Ovary (tissue), 3 donors: ENCODE results near the gene CCDC88B.

Experiments
- CTCF ChIP-seq, 3 donors: fragments of 450-650 bp in 2 of 3; fragments of 200-600 bp in 1 of 3; IDR thresholded peaks; one replicate each; pipeline versions ENCODE4 v1.5.1 to v1.8.0; 2016 to 2022; ENCODE audit warnings: antibody characterized with exemption in 3 of 3, mild to moderate bottlenecking in 1 of 3
- POLR2A ChIP-seq: fragments of 450-650 bp; IDR thresholded peaks from one replicate; pipeline ENCODE4 v1.6.1; 2017; ENCODE audit warnings: antibody characterized with exemption, mild to moderate bottlenecking, moderate library complexity
- donor health status: DM: no; HTN: no; CAD: no.

- TF ChIP-seq POLR2A (no peak), CTCF (IDR thresholded peaks at IDR 0.05) (no peak)
Observed at GRCh38 chr11:64299847-64300648, 40.0 kb upstream of the CCDC88B start, which contains the start of gene CATSPERZ.
